Brain microvascular endothelial cell (primary cell): ENCODE data around the gene PDE4D.
"Not testable (repeated sequence)": the region's sequence is repeated elsewhere in the genome, so short reads cannot be mapped to it uniquely, and the experiment has no call there.

Experiments
- DNase-seq: peaks from one replicate; pipeline ENCODE4 v3.0.0-alpha.2; 2020
- H3K27ac ChIP-seq: fragments of 250-450 bp; sonication (Bioruptor Pico); 2 replicates; pipeline ENCODE4 v1.5.1; 2020; ENCODE audit warnings: mild to moderate bottlenecking, moderate library complexity
- H3K27me3 ChIP-seq: fragments of 250-450 bp; sonication (Bioruptor Pico); replicated peaks from 2 replicates; pipeline ENCODE4 v1.5.1; 2020; ENCODE audit warnings: mild to moderate bottlenecking
- H3K36me3 ChIP-seq: fragments of 250-450 bp; sonication (Bioruptor Pico); replicated peaks from 2 replicates; pipeline ENCODE4 v1.5.1; 2020; ENCODE audit warnings: mild to moderate bottlenecking
- H3K4me3 ChIP-seq: 2 replicates; pipeline ENCODE4 v1.5.1; 2011; ENCODE audit warnings: low read depth, mild to moderate bottlenecking, control low read depth, low read length, moderate library complexity
- in situ Hi-C: cut with HindIII; loops from 2 replicates; pipeline ENCODE4 v1.10.0; 2017; ENCODE audit warnings: low sequenced_read_pairs, low pct_ligation_motif_present
- TF ChIP-seq, protein P1 (sequence below): IDR thresholded peaks from 2 replicates; pipeline ENCODE4 v1.5.1; 2011; ENCODE audit warnings: low read depth, mild to moderate bottlenecking, moderate library complexity, low read length, control low read depth, inconsistent platforms; ENCODE audit errors: missing control alignments

Gene PDE4D

DNA sequence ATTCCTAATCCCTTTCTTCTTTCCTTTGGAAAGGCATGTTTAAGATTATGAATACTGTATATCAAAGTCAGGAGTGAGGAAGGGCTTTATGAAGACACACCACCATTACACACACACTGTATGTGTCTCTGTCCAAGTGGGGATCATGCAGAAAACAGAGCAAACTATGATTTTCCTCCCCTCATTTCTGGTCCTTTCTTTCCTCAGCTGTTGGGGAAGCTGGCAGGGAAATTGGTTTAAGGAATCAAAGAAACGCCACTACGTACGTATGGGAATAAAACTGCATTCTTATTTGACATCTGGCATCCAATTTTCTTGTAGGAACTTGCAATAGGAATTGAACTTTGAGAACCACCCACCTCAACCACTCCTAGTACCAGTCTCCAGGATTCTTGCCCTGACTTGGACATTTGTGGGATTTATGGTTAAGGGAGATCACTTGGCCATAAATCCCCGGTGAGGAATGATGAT, 125.8 kb downstream of the PDE4D start:
- TF ChIP-seq, protein P1, sequence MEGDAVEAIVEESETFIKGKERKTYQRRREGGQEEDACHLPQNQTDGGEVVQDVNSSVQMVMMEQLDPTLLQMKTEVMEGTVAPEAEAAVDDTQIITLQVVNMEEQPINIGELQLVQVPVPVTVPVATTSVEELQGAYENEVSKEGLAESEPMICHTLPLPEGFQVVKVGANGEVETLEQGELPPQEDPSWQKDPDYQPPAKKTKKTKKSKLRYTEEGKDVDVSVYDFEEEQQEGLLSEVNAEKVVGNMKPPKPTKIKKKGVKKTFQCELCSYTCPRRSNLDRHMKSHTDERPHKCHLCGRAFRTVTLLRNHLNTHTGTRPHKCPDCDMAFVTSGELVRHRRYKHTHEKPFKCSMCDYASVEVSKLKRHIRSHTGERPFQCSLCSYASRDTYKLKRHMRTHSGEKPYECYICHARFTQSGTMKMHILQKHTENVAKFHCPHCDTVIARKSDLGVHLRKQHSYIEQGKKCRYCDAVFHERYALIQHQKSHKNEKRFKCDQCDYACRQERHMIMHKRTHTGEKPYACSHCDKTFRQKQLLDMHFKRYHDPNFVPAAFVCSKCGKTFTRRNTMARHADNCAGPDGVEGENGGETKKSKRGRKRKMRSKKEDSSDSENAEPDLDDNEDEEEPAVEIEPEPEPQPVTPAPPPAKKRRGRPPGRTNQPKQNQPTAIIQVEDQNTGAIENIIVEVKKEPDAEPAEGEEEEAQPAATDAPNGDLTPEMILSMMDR = no peak
- DNase-seq = no peak
- Histone ChIP-seq H3K27me3 (no peaks in the 10 kb centered on the region), H3K27ac (peak overlapping the region; percentile 81), H3K4me3 (peak overlapping the region; percentile 81), H3K36me3 (no peaks in the 10 kb centered on the region)
- in situ Hi-C loops = no loop called here

DNA sequence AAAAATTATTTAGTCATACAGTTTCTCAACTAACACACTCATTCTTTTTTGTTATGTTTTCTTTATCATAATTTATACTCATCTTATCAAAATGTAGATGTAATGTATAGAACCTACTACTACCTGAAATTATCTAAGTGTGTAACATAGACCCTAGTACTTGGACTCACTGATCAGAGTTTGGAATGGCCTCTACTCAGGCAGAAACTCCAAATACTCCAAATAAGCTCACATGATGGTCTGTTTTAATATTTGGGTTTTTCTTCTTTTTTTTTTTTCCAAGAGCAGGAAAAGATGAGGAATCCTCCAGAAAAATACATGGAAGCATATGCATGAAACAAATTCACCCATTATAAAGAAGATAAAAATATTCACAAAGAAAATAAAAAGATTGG, 126.3 kb downstream of the PDE4D start:
- peak overlapping the region; percentile 81 for H3K27ac ChIP-seq
- H3K27me3 ChIP-seq = no peaks in the 10 kb centered on the region
- H3K36me3 ChIP-seq = no peaks in the 10 kb centered on the region
- peak overlapping the region; percentile 81 for H3K4me3 ChIP-seq
- in situ Hi-C loops = no loop called here
- TF ChIP-seq, protein P1 = no peak
- DNase-seq = no peak

DNA sequence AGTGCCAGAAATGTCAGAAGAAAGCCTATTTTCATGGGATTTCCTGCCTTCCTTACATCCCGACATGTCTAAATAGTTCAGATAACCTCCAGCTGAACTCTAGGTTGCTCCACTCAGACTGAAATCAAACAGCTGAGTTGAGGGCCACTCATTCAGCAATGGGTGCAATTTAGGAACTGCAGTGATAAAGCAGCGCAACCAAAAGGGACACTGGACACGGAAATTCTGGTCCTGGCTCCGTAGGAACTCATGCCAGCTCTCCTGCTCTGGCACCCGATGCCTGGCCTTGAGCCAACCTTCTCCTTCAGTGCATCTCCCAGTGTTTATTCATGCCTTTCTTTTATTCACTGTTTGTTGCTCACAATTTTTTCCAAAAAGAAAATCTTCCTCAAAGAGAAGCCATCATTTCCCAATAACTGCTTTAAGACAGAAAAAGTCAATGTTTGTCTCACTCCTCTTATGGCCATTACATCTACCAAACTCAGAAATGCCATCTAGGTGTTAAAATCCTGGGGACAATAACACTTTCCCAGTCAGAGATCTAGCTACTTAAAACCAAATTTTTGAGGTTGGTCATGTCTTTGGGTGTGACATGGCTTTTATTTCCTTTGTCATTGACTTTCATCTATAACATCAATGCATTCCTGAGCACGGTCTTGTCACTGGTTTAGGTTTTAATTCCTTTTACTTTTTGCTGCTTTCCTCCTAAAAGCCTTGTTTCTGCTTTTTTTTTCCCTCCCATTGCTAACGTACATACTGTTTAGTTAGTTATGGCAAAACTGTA, 126.9 kb downstream of the PDE4D start:
- DNase-seq = peak; percentile 40
- H3K27ac ChIP-seq = peak overlapping the region; percentile 57

DNA sequence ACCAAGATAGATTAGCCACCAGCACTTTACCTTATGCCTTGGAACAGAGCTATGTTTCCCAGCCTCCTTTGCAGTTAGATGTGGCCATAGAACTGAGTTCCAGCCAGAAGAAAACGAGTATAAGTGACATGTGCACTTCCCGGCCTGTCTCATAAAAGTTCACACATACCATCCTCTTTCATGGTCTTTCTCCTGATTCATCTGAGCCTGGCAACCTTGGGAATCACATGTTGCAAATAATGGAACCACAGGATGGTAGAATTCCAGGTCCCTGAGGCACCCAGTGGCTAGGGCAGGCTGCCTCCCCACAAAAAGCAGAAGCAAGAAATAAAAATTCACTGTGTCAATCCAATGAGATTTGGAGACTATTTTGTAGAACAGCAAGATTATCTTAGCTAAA, 128.1 kb downstream of the PDE4D start:
- H3K4me3 ChIP-seq = no peak overlapping the region
- no peak overlapping the region for H3K27ac ChIP-seq

More for the DNA sequence above, 126.9 kb downstream of the PDE4D start:
- TF ChIP-seq, protein P1 = no peak
- H3K27me3 ChIP-seq = no peaks in the 10 kb centered on the region
- H3K4me3 ChIP-seq = peak overlapping the region; percentile 81
- H3K36me3 ChIP-seq = no peaks in the 10 kb centered on the region
- in situ Hi-C loops = no loop called here

DNA sequence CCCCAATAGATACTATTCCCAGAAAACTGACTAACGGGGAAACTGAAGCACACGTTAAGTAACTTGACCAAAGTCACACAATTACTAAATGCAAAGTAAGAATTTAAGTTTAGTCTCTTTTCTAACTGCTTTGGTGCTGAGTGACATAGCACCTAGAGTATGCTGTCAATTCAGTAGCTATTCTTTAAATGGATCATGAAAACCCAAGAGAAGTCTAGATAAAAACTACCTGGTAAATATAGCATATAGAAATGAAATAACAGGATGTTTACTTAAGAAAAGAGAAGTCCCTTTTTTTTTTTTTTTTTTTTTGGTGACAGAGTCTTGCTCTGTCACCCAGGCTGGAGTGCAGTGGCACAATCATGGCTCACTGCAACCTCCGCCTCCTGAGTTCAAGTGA, 129.2 kb downstream of the PDE4D start:
- no peaks in the 10 kb centered on the region for H3K27me3 ChIP-seq
- no peak overlapping the region for H3K27ac ChIP-seq
- in situ Hi-C loops = no loop called here
- TF ChIP-seq, protein P1 = no peak
- no peak for DNase-seq
- no peaks in the 10 kb centered on the region for H3K36me3 ChIP-seq
- H3K4me3 ChIP-seq = no peak overlapping the region

More for the DNA sequence above, 128.1 kb downstream of the PDE4D start:
- Histone ChIP-seq H3K36me3 (no peaks in the 10 kb centered on the region), H3K27me3 (no peaks in the 10 kb centered on the region)
- in situ Hi-C loops = no loop called here
- TF ChIP-seq, protein P1 = no peak
- no peak for DNase-seq

DNA sequence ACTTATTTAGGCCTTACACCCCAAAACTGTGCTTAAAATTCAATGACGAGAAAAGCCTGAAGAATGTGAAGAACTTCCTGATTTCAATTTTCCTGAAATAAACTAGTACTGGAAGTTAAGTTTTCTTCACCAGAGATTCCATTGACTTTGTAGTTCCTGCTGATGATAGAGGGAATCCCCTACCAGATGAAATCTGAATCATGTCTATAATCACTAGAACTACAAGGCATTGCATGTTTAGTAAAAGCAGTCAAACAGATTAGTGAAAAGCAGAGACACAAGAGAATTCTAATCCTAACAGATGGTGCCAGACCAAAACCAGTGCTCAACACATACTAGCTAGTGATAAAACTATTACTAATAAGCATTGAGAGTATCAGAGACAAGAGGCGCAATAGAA, 130.0 kb downstream of the PDE4D start:
- no peaks in the 10 kb centered on the region for H3K36me3 ChIP-seq
- DNase-seq = no peak
- in situ Hi-C loops = no loop called here
- H3K27ac ChIP-seq = peak overlapping the region; percentile 9
- no peak overlapping the region for H3K4me3 ChIP-seq
- H3K27me3 ChIP-seq = no peaks in the 10 kb centered on the region
- TF ChIP-seq, protein P1 = no peak

DNA sequence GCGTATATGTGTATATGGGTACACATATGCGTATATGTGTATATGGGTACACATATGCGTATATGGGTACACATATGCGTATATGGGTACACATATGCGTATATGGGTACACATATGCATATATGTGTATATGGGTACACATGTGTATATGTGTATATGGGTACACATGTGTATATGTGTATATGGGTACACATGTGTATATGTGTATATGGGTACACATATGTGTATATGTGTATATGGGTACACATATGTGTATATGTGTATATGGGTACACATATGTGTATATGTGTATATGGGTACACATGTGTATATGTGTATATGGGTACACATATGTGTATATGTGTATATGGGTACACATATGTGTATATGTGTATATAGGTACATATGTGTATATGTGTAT, 131.3 kb downstream of the PDE4D start:
- DNase-seq, H3K4me3 ChIP-seq, in situ Hi-C loops: not testable (repeated sequence)

More for the DNA sequence above, 131.3 kb downstream of the PDE4D start:
- H3K27ac ChIP-seq, H3K27me3 ChIP-seq, H3K36me3 ChIP-seq: not testable (repeated sequence)
